ENCODE results near the gene LRRN3.

The LRRN3 gene

GRCh38 chr7:111080495-111081105 is 10.3 kb upstream of the LRRN3 start:
- DNase-seq, result no peak

- no peak for DNase-seq
Measured at GRCh38 chr7:111081546-111082267, 9.2 kb upstream of the LRRN3 start.

DNA sequence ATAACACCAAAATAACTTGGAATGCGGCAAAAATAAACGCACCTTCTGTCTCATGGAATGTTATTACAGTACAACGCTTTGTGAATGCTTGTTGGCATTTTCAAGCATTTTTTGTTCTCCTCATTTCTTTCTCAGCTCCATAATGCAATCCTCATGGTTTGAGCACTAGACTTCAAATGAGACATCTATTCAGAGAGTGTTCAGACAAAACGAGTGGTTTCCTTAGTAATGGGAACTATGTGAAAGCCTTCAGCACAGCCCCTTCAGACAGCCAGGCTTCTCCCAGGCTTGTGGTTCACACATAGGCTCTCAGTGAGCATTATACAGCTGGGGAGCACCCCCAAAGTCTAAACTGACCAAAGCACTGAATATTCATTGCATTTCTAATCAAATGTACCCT is 8.6 kb upstream of the LRRN3 start:
- no peak for DNase-seq

GRCh38 chr7:111083413-111083812 is 7.5 kb upstream of the LRRN3 start:
- no peak for DNase-seq

DNA sequence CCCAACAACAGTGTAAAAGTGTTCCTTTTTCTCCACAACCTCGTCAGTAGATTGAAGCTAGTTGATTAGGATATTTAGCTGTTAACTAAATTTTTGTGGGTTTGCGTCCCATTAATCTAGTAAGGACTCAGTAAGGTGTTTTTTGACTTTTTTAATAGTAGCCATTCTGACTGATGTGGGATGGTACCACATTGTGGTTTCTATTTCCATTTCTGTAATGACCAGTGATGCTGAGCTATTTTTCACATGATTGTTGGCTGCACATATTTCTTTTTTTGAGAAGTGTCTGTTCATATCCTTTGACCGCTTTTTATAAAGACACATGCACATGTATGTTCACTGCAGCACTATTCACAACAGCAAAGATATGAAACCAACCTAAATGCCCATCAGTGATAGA is 5.6 kb upstream of the LRRN3 start:
- DNase-seq, result no peak

DNA sequence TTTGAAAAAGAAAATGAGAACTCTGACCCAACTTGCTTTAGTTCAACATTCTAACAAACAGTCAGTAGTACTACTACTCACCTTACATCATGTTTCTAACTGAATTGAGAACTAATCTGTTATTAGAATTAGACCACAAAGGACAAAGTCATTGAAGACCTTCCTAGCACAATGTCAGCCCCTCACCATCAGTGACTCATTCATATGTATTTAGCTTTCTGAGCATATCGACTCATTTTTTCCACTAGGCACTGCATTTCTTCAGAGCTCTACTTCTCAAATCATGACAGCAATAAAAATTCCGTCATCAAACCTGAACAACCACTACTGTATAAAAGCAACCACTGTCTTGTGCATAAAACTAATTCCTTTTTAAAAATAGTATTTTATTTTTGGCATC is 4.4 kb upstream of the LRRN3 start:
- DNase-seq, result no peak

DNA sequence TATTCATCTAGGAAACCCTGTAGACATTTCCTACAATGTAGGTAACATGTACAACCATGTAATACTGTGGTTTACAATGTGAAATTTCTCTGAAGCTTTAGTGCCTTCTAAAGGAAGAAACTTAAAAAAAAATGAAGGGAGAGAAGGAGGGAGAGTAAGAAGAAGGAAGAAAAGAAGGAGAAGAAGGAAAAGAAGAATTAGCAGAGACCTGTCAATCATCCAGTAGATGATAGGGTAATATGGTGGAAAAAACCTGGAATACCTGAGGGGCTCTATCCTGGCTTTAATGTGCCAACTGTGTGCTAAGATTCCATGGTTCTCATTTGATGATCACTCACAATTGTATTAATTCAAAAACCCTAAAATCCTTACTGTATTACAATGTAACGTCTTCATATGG is 2.6 kb upstream of the LRRN3 start:
- no peak for DNase-seq

DNA sequence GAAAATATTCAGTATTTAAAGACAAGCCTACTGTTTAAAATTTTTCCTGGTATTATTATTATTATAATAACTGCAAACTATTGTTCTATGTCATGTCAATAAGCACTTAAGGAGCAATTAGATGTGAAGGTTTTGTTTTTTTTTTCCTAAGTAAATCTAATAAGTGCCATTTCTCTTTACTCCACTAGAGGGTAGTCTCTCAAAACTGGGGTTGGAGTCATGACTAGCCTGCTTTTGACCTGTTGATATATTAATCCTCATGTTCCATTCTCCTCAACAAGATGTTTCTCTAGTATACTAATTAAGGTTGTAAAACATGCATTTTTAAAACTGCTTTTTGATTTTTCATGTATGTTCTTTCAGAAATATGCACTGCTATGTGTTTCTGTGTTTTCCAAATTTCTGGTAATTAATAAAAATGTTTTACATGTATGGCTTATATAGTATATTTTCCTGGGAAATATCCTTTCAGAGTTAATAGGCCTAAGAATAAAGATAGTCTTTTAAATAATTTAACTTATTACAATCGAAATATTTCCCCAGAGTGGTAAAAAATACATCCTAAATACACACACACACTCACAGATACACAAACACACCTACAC is 1.0 kb upstream of the LRRN3 start:
- DNase-seq, result peak; percentile 34

GRCh38 chr7:111091593-111092358 is 849 bp downstream of the LRRN3 start:
- peak; percentile 50 for DNase-seq

- peak; percentile 26 for DNase-seq
Measured at GRCh38 chr7:111092406-111093236, 1.7 kb downstream of the LRRN3 start.

- no peak for DNase-seq
Measured at GRCh38 chr7:111093496-111093895, 2.6 kb downstream of the LRRN3 start.

GRCh38 chr7:111094419-111094818 is 3.5 kb downstream of the LRRN3 start:
- no peak for DNase-seq

- DNase-seq, result no peak
Measured at GRCh38 chr7:111096997-111097396, 6.1 kb downstream of the LRRN3 start.

GRCh38 chr7:111098011-111098925 is 7.3 kb downstream of the LRRN3 start:
- DNase-seq, result peak; percentile 14

DNA sequence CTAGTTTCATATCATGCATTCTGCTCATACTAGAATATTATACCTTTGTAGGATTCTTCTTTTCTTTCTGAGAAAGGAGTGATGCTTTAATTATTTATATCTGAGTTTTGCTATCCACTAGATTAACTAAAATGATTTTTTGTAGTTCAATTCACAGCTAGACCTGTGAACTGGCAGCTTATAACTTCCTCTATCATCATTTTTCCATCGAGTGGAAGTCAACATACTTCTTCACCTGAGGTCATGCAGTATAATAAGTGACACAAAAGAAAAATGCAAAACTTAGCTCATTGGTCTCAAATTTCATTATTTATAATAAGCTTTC is 8.0 kb downstream of the LRRN3 start:
- DNase-seq, result no peak

- DNase-seq, result no peak
Measured at GRCh38 chr7:111101856-111102646, 11.1 kb downstream of the LRRN3 start.

DNA sequence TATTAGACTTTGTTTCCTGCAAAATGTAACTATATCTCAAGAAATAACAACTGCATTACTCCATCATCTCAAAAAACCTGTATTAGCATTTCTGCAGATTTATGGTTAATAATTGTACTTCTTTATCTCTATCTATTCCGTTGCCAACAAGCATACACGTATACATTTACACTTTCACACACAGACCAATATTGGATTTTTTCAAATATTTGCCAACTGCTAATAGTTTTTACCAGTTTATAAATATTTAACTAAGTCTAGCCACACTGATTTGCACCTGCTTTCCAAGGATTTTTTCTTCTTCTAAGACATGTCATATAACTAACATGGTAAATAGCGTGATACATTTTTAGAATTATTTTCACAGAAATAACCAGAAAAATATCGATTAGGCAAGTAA is 12.2 kb downstream of the LRRN3 start:
- no peak for DNase-seq

GRCh38 chr7:111103678-111104274 is 12.8 kb downstream of the LRRN3 start:
- no peak for DNase-seq

DNA sequence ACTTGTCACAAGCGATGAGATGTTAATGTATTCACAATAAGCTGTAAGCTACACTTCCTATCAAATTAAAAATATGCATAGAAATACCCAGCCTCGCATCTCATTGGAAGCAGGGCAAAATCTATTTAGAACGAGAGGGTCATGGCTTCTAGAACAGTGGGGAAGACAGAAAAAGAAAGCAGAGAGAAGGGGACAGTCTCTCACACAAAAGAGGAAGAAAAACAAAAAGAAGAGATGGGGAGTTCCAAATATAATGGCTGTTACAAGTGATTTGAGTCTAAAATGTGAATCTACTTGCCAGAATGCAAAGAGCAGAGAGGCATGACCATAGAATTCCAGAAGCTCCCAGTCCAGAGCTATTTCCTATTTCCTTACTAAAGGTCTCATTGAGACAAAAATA is 13.8 kb downstream of the LRRN3 start:
- DNase-seq, result no peak

DNA sequence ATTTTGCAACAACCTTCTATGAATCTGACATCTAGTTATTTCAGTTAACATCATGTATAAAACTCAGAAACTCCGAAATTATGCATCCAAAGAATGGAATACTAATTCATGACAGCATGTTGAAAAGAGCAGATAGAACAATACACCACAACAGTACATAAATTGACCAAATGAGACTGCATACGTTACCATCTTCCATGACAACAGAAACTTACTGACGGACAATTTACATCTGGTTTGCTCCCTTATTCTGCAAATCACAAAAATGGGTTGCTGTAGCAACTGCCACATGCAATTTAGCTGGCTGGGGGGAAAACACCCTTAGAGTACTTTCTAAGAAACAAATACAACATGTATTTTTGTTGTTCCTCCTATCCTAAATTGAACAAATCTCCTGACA is 14.3 kb downstream of the LRRN3 start:
- DNase-seq, result no peak

DNA sequence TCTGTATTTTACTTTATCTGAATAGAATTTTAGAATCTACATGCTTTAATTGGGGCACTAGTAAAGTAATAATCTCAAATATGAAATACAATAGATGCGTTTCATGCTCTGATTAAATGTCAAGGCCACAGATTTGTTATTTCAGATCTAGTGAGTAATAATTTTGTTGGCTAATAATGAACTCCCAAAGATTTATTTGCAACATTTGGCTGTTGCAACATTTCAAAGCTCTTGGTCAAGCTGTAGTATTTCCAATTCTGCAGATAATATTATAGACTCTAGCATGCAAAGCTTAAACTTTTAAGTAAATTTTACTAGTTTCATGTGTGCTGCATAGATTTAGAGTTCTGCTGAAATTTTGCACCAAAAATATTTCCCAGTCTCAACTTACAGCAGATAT is 16.7 kb downstream of the LRRN3 start:
- DNase-seq, result no peak
